HG02623 (cell line): ENCODE results near the gene MAP3K19.
"Not testable (repeated sequence)": the region's sequence is repeated elsewhere in the genome, so short reads cannot be mapped to it uniquely, and the experiment has no call there.

Experiments used
- ATAC-seq: cut with Tn5 transposase; IDR thresholded peaks from one replicate; pipeline ENCODE4 v1.9.1; 2021; ENCODE audit warnings: moderate library complexity; ENCODE audit not compliant: unreplicated experiment

Gene MAP3K19, protein sequence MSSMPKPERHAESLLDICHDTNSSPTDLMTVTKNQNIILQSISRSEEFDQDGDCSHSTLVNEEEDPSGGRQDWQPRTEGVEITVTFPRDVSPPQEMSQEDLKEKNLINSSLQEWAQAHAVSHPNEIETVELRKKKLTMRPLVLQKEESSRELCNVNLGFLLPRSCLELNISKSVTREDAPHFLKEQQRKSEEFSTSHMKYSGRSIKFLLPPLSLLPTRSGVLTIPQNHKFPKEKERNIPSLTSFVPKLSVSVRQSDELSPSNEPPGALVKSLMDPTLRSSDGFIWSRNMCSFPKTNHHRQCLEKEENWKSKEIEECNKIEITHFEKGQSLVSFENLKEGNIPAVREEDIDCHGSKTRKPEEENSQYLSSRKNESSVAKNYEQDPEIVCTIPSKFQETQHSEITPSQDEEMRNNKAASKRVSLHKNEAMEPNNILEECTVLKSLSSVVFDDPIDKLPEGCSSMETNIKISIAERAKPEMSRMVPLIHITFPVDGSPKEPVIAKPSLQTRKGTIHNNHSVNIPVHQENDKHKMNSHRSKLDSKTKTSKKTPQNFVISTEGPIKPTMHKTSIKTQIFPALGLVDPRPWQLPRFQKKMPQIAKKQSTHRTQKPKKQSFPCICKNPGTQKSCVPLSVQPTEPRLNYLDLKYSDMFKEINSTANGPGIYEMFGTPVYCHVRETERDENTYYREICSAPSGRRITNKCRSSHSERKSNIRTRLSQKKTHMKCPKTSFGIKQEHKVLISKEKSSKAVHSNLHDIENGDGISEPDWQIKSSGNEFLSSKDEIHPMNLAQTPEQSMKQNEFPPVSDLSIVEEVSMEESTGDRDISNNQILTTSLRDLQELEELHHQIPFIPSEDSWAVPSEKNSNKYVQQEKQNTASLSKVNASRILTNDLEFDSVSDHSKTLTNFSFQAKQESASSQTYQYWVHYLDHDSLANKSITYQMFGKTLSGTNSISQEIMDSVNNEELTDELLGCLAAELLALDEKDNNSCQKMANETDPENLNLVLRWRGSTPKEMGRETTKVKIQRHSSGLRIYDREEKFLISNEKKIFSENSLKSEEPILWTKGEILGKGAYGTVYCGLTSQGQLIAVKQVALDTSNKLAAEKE (N-terminal part only)

DNA sequence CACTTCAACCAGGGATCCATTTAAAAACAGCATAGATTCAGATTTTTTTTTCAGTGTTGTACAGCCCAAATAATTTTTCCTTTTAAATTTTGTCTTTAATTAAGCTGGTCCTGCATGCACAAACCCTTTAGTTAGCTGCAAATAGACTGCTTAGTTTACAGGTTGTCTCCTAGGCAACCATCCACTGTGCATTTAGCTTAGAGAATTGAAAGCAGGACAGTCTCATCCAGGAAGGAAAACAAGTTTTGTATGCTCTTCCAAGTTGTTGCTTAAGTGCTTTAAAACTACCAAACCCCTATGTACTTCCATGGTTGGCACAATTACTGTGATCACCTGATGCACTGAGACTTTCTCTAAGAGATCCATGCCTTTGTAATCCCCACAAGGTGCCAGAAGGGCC lies at the start of gene MAP3K19:
Gene MAP3K19, minus strand, starts transcription at position 148 of the 400 bp plus-strand sequence. CDS start 22,800 bp downstream, outside the sequence.
- no peak for ATAC-seq

DNA sequence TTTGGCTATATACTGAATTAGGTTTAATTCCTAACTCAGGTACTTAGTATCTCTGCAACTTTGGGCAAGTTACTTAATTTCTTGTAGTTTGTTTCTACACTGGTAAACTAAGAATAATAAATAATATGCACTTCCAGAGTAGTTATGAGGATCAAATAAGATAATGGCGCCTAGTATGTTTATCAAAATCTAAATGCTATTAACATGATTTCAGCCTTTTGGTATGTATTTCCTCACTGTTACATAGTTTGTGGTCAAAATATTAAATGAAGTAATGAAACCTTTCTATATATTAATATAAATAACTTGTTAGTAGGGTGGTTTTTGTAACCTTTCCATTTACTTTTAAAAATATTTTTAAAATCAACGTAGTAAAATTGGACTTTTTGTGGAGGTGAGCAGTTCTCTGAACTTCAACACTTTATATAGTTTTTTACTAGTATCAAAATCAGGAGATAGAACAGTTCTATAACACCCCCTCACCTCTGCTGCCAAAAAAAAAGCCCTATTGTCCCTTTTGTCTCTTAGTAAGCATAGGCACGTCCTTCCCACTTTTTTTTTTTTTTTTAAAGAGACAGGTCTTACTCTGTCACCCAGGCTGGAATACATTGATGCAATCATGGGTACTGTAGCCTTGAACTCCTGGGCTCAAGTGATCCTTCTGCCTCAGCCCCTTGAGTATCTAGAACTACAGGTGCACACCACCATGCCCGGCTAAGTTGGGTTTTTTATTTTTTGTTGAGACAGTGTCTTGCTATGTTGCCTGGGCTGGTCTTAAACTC lies 49.6 kb upstream of the MAP3K19 start:
- ATAC-seq: no peak

DNA sequence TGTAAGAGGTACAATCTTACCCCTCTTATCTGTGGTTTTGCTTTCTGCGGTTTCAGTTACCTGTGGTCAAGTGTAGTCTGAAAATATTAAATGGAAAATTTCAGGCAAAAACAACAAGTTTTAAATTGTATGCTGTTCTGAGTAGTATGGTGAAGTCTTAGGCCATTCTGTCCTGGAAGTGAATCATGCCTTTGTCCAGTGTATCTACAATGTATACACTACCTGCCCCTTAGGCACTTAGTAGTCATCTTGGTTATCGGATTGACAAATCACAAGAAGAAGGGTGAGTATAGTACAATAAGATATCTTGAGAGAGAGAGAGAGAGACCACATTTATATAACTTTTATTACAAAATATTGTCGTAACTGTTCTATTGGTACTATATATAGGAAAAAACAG lies 48.3 kb upstream of the MAP3K19 start:
- ATAC-seq: no peak

DNA sequence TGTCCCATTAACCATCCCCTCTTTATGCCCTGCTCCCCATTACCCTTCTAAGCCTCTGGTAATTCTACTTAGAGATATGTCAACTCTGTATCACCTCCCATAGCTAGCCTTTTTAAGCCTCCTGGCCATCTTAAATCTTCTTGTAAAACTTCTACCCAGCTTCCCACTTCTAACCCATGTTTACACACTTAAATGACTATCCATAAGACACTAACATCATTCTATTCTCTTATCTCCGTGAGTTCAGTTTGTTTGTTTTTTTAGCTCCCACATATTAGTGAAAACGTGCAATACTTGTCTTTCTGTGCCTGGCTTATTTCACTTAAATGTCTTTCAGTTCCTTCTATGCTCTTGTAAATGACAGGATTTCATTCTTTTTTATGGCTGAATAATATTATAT lies 47.3 kb upstream of the MAP3K19 start:
- ATAC-seq: no peak

DNA sequence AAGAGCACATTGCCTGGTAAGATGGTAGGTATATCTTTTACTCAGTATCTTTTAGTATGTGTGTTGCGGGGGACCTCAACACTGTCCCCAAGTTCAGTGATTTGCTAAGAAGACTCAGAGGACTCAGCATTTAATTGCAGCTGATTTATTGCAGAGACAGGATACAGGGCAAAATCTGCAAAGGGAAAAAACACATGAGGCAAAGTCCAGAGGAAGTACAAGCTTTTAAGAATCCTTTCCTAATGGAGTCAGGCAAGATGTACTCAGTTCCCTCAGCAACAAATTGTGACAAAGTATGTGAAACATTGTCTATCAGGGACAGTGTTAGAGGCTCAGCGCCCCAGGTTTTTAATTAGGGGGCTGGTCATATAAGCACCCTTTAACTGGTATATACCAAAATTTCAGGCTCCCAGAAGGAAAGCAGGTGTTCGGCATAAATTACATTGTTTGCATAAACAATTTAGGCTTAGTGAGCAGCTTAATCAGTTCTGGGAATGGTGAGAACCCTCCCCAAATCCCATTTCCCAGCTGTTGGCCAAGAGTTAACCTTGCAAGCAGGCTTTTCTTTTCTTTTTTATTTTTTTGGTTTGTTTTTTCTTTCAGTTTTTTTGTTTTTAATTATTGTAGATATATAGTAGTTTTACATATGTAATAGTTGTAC lies 46.6 kb upstream of the MAP3K19 start:
- ATAC-seq: no peak

DNA sequence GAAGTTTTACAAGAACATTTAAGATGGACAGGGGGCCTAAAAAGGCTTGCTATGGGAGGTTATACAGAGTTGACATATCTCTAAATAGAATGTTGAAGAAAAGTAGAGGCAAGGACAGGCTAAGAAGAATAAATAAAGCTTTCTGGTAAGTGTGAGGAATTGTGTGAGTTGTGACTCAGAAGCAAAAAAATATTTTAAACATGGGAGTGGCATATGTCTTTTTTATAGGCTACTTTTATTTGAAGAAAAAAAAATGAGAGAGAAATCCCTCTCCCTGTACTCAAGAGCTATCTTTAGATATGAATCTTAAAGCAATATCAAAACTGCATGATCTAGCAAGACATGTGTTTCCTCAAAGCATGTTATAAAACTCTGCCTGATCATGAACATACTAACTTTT lies 45.9 kb upstream of the MAP3K19 start:
- ATAC-seq: no peak

DNA sequence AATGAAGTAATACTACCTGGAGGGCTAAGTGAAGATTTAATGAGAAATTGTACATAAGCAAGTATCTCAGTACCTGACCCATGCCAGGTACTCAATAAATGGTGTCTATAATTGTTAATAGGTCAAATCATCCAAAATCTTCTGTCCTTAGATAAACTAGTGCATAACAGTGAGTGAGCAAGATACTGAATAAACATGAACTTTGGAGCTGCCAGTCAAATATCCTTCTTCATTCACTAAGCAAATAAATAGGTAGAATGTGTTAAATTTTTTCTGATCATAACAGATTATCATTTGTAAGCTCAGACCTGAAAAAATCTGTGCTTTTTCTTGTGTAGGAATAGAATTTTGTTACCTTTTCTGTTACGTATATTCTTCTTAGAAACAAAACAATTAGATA lies 44.4 kb upstream of the MAP3K19 start:
- ATAC-seq: no peak

DNA sequence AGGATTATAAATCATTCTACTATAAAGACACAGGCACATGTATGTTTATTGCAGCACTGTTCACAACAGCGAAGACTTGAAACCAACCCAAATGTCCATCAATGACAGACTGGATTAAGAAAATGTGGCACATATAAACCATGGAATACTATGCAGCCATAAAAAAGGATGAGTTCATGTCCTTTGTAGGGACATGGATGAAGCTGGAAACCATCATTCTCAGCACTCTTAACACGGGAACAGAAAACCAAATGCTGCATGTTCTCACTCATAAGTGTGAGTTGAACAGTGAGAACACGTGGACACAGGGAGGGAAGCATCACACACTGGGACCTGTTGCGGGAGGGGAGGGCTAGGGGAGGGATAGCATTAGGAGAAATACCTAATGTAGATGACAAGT lies 42.4 kb upstream of the MAP3K19 start:
- not testable (repeated sequence) for ATAC-seq

DNA sequence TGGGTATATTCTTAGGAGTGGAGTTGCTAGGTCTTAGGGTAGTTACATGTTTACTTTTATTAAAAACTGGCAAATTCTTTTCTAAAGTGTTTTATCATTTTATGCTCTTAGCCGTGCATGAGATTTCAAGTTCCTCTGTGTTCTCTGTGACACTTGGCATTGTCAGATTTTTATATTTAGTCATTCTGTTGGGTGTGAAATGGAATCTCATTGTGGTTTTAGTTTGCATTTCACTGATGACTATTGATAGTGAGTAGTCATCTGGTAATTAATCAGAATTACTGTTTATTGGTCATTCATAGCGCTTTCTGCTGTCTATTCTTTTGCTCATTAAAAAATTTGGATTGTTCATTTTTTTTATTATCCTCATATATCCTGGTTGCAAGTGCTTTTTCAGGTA lies 39.0 kb upstream of the MAP3K19 start:
- no peak for ATAC-seq

DNA sequence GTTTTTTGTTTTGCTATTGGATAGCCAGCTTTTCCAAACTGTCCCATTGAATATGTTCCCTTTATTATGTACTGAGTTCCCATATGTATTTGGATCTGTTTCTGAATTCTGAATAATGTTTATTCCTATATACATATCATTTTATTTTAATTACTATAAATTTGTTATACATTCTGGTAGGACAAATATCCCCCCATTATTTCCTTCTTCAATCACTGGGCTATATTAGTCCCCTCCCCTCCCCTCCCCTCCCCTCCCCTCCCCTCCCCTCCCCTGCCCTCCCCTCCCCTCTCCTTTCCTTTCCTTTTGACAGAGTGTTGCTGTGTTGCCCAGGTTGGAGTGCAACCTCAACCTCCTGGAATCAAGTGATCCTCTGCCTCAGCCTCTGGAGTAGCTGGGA lies 31.2 kb upstream of the MAP3K19 start:
- ATAC-seq: no peak

DNA sequence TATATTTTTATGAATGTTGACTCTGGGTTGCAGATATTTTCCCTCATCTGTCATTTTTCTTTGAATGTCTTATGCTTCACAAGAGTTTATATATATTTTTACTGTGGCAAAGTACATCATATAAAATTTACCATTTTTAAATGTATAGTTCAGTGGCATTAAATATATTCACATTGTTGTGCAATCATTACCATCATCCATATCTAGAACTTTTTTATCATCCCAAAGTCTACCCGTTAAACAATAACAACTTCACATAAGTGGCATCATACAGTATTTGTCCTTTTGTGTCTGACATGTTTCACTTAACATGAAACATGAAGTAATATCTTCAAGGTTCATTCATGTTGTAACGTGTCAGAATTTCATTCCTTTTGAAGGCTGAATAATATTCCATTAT lies 29.3 kb upstream of the MAP3K19 start:
- ATAC-seq: no peak

DNA sequence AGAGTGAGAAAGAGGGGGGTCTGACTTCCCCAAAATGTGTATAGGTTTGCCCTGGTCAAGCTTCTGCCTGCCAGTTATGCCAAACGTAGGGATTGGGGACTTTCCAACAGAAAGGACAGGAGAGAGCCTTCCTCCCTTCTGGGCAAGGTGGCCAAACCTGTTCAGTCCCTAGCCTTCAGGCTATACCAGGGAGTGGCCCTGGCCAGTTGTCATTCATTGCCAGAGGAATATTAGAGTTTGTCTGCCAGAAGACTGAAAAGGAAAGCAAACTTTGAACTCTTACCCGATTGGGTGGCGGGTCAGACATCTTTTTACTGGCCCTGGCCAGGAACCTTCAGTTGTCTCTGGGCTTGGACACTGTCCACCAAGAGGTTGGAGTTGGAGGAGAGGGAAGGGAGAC lies 27.0 kb upstream of the MAP3K19 start:
- no peak for ATAC-seq

DNA sequence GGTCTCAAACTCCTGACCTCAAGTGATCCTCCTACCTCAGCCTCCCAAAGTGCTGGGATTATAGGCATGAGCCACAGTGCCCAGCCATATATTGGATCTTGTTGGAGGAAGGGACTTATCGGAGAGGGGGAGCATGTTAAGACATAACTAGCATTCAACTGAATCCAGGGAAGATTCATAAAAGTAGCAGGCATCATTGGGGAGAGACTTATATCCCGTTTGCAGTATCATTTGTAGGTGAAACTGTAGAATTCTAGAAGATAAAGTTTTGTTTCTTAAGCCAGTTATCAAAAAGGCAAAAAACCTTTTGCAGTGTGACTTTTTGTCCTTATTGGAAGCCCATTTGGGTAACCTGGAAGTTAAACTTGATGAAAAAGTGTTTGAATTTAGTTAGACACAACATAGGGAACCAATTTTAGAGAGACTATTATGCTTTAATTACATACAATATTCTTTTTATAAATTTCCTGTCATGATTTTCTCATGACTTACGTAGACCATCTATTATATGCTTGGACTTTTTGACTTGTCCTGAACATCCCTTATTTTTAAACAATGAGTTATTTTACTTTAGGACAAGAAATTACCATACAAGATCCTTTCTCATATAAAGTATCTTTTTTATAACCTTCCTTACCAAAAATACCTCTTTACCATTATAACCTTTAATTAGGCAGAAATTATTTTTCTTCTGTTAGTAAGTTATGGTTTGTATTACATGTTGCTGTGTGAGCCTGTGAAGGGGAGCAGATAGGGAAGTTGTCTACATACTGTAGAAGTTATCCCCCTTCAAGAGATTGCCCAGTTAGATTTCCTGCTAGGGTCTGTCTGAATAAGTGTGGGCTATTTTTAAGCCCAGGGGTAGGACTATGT lies 25.1 kb upstream of the MAP3K19 start:
- no peak for ATAC-seq

DNA sequence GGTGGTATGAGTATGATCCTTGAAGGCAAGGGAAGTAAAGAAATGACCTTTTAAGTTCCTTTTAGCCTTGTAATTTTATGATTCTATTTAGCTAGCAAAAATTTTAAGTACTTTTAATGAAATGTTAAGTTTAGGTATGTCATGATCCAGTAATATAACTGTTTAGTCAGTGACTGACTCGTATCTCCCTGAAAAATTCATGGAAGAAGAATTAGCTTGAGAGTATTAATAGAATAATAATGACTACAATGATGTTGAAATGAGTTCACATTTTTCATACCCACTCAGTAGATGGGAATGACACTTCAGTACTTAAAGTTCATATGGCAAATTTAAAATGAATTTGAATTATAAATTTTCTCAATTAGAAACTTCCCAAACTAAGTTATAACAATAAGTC lies 19.5 kb upstream of the MAP3K19 start:
- ATAC-seq: no peak

DNA sequence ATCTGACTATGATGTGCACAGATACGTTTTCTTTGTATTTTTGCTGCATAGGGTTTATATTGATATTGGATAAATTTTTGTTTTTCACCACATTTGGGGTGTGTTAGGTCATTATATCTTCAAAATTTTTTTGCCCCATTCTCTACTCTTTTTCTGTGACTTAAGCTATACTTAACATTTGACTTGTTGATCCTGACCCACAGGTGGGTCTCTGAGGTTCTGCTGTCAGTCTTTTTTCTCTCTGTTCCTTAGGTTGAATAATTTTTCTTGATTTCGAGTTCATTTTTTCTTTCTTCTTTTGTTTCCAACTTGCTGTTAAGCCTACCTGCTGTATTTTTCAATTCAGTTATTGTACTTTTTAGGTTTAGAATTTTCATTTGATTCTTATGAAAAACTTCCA lies 16.9 kb upstream of the MAP3K19 start:
- ATAC-seq: no peak

DNA sequence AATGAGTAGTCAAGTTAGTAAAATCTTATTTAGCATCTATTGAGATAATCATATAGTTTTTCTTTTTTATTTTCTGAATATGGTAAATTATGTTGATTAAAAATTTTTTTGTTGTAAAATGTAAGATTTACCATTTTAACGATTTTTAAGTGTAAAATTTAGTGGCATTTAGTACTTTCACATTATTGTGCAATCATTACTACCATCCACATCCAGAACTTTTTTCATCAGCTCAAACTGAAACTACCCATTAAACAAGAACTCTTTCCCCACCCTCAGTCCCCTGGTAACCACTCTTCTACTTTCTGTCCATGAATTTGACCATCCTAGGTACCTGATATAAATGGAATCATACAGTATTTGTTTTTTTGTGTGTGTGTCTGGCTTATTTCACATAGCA lies 16.0 kb upstream of the MAP3K19 start:
- ATAC-seq: no peak

DNA sequence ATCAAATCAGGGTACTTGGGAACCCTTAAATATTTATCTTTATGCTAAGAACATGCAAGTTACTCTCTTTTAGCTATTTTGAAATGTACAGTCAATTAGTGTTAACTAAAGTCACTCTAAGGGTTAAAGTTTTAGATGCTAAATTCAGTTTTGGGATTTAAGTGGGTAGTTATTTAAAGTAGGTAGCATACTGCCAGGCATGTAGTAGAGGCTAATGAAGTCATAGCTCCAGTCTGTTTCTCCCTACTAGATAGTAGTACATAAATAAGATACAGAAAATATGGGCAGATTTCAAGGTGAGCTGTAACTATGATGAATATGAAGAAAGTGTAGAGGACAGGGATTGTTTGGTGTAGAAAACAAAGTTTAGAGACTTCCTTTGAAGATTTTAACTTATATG lies 12.3 kb upstream of the MAP3K19 start:
- ATAC-seq: no peak

DNA sequence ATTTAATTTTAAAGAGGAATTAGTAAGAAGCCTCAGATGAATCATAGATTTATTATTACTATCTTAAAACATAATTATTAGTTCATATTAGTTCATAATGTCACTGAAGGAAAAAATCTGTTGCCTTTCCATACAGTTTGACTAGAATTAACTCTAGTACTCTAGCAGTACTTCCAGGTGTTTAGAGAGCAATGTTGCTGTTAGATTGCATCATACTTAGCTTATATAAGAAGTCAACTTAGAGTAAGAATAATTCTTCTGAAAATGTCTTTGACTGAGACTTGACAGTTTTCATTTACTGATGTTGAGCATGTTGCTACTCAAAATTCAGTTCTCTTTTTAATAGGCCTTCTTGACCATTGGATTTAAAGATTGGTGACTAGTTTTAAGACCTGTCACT lies 9.5 kb upstream of the MAP3K19 start:
- no peak for ATAC-seq

DNA sequence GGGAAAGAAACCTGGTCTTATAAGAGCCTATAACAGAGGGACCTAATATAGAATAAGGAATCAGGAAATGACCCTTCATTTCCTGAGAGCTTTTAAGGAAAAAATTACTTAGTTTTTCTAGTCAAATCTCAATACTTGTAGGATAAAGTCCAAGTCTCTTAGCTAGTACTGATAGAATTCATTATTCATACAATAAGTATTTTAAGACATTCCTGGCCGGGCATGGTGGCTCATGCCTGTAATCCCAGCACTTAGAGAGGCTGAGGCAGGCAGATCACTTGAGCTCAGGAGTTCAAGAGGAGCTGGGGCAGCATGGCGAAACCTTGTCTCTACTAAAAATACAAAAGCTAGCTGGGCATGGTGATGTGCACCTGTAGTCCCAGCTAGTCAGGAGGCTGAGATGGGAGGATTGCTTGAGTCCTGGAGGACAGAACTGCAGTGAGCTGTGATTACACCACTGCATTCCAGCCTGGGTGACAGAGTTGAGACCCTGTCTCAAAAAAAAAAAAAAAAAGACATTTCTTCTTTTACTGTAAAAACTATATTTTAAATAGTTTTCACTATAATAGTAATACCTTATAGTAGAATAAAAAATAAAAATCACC lies 8.0 kb upstream of the MAP3K19 start:
- ATAC-seq: no peak
